Stimulated activated CD8-positive, alpha-beta memory T cell treated with anti-CD3 and anti-CD28 coated beads, Interleukin-7, amount 100 ng/mL, for 4 hours (primary cell): ENCODE results near the gene PLCB2.

Experiments used
- DNase-seq, 2 donors: peaks; one replicate each; pipeline ENCODE4 v3.0.0-alpha.2; 2020; ENCODE audit warnings: low read depth in 2 of 2

PLCB2 gene

GRCh38 chr15:40270246-40270995, 37.3 kb downstream of the PLCB2 start:
- DNase-seq = no peak

DNA sequence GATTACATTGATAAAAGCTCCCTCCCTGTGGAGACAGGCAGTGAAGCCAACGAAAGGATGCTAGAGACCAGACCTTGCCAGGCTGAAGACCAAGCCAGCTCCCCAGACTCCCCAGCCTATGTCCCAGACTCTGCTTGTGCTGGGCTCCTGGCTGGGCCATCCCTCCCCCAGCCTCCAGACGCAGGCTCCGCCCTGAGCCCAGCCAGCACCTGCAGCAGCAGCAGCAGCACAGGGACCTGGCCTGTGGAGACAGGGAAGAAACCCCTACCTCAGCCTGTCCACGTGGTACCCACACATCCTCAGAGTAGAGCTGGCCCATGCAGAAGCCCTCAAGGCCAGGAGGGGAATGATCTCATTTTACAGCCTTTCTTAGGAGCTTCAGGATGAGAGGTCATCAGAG, 38.1 kb downstream of the PLCB2 start:
- no peak for DNase-seq

GRCh38 chr15:40267670-40268069, 40.1 kb downstream of the PLCB2 start:
- DNase-seq = no peak

DNA sequence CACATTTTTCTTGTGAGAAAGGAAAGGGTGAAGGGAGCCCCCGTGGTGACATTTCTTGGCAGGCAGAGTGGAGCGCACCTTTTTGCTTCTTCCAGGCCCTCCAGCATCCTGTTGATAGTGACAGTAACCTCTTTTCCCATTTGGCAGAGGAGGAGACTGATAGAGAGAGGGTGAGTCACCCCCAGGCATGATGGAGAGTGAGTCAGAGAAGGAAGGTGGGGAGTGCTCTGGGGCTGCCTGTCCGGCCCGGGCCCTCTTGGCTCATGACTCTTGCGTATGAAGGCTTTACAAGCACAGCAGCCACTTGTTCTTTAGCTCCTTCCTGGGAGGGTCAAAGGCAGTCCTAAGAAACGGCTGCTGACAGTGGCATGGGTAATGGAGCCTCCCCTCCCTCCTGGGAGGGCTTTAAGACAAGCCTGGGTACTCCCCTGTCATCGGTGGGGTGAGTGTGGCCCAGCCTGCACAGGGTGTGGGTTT, 40.9 kb downstream of the PLCB2 start:
- no peak for DNase-seq

GRCh38 chr15:40265875-40266274, 41.9 kb downstream of the PLCB2 start:
- DNase-seq = no peak

DNA sequence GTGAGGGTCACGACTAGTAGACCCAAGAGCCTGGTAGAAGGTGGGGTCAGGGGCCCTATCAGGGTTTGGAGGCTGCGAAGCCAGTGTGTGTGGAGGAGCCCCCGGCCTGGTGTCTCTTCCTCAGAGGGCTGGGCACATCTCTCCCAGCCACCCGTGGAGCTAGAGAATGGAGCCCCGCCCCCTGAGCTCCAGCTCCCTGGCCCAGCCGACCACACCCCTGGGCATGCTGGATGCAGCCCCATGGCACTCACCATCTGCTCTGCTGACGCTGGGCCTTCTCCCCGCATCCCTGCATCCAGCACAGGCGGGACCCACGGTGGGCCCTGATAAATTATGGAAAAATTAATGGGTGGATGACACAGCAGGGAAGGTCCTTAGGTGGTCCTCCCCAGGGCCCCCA, 42.4 kb downstream of the PLCB2 start:
- no peak for DNase-seq

DNA sequence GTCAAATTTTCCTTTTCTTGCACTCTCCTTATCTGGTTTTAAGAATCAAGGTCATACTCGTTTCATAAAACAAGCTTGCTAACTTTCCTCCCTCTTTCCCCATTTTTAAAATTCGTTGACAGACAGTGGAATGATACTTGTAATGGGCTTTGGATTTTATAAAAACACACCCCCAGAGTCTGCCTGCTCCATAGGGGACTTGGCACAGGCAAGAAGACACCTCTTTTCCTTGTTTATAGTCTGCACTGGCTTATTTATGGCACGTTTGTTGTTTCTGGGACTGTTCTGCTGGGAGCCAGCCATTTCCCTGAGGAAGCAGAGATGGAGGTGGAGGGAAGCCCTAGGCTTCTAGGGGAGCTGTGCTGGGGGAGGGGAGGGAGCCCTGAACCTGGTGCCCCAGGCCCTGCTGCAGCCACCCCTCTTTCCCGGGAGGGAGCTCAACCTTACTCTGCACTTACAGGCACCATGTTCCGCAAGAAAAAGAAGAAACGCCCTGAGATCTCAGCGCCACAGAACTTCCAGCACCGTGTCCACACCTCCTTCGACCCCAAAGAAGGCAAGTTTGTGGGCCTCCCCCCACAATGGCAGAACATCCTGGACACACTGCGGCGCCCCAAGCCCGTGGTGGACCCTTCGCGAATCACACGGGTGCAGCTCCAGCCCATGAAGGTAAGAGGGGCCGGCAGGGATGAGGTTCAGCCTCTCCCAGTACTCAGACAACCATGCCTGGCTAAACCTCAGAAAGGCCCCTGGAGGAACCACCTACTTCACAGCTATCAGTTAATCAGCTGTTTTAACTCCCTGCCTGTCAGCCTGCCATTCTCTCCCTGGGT, 43.2 kb downstream of the PLCB2 start:
- no peak for DNase-seq

- DNase-seq = no peak
Measured at GRCh38 chr15:40263024-40263754, 44.5 kb downstream of the PLCB2 start.

- no peak for DNase-seq
Measured at GRCh38 chr15:40259021-40259420, 48.7 kb downstream of the PLCB2 start.

- DNase-seq = no peak
Measured at GRCh38 chr15:40258544-40258943, 49.2 kb downstream of the PLCB2 start.

- no peak for DNase-seq
Measured at GRCh38 chr15:40257656-40258450, 49.9 kb downstream of the PLCB2 start.

DNA sequence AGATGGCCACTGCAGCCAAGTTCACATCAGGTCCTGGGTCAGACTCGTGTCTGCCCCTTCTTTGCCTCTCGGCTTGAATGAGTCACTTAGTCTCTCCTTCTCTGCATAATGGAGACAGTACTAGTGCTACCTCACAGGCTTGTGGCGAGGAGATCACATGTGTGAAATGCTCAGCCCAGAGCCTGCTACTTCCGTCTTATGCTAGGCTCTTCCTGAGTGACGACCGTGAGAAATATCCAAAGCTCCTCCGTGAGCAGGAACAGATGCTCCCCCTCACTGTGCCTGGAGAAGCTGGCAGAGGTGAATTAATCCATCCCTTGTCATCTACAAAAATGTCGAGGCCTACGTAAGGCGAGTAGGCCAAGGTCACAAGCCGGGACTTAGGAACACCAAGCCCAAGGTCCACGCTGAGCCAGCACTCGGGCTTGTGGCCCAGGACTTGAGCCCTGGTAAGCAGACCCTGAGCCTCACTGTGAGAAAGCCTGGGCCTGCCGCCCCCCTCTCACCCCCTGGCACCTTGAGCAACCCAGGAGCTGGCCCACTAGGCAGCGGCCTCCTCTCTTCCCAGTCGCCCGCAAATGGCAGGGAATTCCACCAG, 51.0 kb downstream of the PLCB2 start:
- DNase-seq = no peak

- DNase-seq = no peak
Measured at GRCh38 chr15:40255033-40255432, 52.7 kb downstream of the PLCB2 start.

DNA sequence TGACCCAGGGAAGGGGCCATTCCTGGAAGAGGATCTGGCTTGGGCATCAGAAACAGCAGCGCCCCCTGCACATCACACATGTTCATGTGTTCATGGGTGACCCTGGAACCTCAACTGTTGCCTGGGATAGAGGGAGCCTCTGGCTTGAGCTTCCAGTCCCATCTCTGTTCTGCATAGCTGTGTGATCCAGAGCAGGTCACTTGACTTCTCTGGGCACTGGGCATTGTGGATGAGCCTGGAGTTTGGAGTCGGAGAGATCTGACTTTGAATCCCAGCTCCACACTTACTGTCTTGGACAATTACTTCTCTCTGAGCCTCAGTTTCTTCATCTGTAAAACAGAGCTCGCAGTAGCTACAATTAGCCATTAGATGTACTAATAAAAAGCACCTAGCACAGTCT, 53.3 kb downstream of the PLCB2 start:
- DNase-seq = no peak

DNA sequence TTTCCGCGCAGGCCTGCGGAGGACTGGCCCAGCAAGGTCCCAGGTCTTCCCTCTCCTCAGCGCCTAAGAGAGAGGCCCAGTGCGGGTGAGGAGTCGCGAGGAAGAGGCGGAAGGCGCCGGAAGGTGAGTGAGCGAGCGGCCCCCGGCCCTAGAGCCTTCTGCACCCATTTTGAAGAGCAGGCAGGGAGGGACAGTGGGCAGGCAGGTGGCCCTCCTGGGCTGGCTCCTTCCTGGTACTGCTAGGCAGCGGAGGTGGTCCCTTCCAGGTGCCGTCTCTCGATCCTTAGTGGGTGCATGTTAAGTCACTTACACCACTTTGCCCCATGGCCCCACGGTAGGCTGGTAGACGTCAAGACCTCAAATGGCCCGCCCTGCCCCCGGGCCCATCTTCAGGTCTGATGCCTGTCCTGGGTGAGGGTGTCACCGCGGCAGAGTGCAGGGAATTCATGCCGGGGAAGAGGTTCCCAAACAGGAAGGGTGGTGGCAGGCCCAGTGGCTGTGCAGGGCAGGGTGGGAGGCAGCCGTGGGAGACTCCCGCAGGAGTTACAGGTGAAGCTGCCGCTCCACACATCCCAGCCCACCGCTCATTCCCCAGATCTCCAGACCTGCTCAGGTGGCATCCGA, 54.5 kb downstream of the PLCB2 start:
- DNase-seq = no peak

GRCh38 chr15:40252438-40253166, 55.1 kb downstream of the PLCB2 start:
- DNase-seq = no peak

- no peak for DNase-seq
Measured at GRCh38 chr15:40252141-40252437, 55.6 kb downstream of the PLCB2 start.

DNA sequence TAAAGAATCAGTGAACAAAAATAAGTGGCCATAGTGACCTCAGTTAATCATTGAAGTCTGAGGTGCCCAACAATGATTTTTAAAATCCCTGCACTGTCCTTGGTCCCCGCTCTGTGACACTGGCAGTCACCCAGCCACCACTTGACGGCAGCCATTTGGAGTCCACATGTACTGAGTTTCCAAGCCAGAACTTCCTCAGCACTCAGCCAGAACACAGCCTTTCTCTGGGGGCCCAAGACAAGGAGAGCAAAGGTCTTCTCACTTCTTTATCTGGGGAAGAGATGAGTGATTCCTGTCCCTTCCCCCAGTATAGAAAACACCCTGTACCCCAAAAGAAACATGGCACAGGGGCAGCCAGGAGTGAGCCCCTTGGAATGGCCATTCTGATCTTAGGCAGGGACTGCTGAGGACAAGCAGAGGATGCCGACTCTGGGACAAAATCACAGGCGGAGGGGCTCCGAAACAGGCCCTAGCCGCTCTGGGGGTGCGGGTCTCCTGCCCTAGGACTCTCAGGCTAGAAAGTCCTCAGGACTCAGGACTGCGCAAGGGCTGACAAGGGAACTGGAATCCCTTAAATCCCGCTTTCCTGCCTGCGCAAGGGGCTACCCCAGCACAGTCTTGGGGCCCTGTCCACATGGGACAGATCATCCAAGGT, 56.1 kb downstream of the PLCB2 start:
- DNase-seq = no peak

DNA sequence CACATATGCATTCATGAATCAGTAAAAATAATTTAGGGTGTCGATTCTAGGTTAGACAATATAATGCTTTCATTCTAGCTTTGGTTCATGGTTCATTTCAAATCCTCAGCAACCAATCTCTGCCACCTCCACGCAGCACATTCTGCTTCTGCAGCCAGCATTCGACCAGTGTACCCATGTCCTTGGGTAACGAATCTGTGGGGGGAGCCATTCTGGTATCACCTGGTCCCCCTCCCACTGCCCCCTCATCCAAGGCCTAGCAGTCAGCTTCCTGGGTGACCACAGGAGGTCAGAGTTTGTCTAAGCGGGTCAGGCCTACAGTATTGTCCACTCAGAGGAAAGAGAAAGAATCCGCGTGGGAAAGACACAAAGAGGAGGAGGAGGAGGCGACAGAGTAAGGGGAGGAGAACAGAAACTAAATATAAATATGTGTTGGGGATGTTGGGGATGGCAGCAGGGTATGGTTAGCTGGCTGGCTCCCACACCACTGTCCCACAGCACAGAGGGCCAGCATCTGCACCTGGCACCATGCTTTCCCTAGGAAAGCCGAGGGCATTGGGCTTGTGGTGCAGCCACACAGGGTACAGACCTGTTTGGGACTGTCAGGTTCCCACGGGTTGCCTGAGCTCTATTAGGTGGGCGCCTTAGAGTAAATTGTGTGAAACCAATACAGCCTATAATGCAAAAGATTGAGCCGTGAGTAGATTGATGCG, 56.8 kb downstream of the PLCB2 start:
- no peak for DNase-seq
